Caco-2 (cell line): ENCODE data around the gene RFX5. TPM values are rescaled to one million over a fixed set of nuclear protein-coding genes. Genes with fewer than 3 reads are reported as not detected.

ENCODE experiments used
- BruUV-seq: library from RNA; stranded (reverse); fragments of 400-500 nt; replicated peaks from 2 replicates; lab custom pipeline; 2021; lab: Mats Ljungman, UMichigan
- CTCF ChIA-PET: fragments of 300-600 bp; sonication (Branson Sonifier 250); formaldehyde crosslinking; loops from one replicate; lab custom pipeline; 2022; ENCODE audit warnings: antibody characterized with exemption; lab: Charles Lee
- POLR2A ChIA-PET: fragments of 300-600 bp; sonication (Branson Sonifier 250); formaldehyde crosslinking; loops from one replicate; lab custom pipeline; 2022; ENCODE audit warnings: antibody characterized with exemption; lab: Charles Lee
- DNase-seq, 2 experiments: peaks; one replicate each; pipeline versions ENCODE4 v3.0.0 to v3.0.0-alpha.2; 2020 to 2022
- H3K27me3 ChIP-seq: replicated peaks from 2 replicates; pipeline ENCODE4 v1.6.0; 2011; ENCODE audit warnings: low read length; ENCODE audit not compliant: control insufficient read depth, insufficient read depth
- H3K36me3 ChIP-seq: 2 replicates; pipeline ENCODE4 v1.5.1; 2011; ENCODE audit warnings: low read length; ENCODE audit not compliant: control insufficient read depth, insufficient read depth
- H3K4me1 ChIP-seq: fragments of 250-450 bp; sonication (Bioruptor Pico); 2 replicates; pipeline ENCODE4 v1.5.1; 2020; ENCODE audit warnings: mild to moderate bottlenecking
- H3K4me3 ChIP-seq: 2 replicates; pipeline ENCODE4 v1.5.1; 2011; ENCODE audit warnings: low read depth, mild to moderate bottlenecking, control low read depth, low read length
- H3K9me3 ChIP-seq: fragments of 250-450 bp; sonication (Bioruptor Pico); 2 replicates; pipeline ENCODE4 v1.5.1; 2020; ENCODE audit warnings: mild to moderate bottlenecking, moderate library complexity
- H3K27ac Mint-ChIP-seq: one replicate; pipeline ENCODE4 v1.8.0; 2022; ENCODE audit warnings: mixed read lengths; ENCODE audit not compliant: unreplicated experiment
- H3K27me3 Mint-ChIP-seq: one replicate; pipeline ENCODE4 v1.8.0; 2022; ENCODE audit warnings: mixed read lengths; ENCODE audit not compliant: insufficient read depth, unreplicated experiment
- H3K36me3 Mint-ChIP-seq: one replicate; pipeline ENCODE4 v1.8.0; 2022; ENCODE audit warnings: mild to moderate bottlenecking, mixed read lengths; ENCODE audit not compliant: insufficient read depth, unreplicated experiment
- H3K4me1 Mint-ChIP-seq: one replicate; pipeline ENCODE4 v1.8.0; 2022; ENCODE audit warnings: low read depth, mixed read lengths; ENCODE audit not compliant: unreplicated experiment
- H3K4me3 Mint-ChIP-seq: one replicate; pipeline ENCODE4 v1.8.0; 2022; ENCODE audit warnings: mild to moderate bottlenecking, moderate library complexity, mixed read lengths; ENCODE audit not compliant: unreplicated experiment
- H3K9me3 Mint-ChIP-seq: one replicate; pipeline ENCODE4 v1.8.0; 2022; ENCODE audit warnings: mixed read lengths; ENCODE audit not compliant: unreplicated experiment
- intact Hi-C: fragments of 100-400 bp; cut with micrococcal nuclease; formaldehyde crosslinking; loops from one replicate; pipeline ENCODE4 v1.10.0; 2022; ENCODE audit not compliant: unreplicated experiment
- total RNA-seq: library from RNA; stranded (reverse); gene quantifications from 2 replicates; pipeline ENCODE4 v1.2.3, GENCODE V29; 2022
- TF ChIP-seq, protein P1 (sequence below), 2 experiments: fragments of 200-600 bp in 1 of 2; IDR thresholded peaks; 1 replicate in 1 of 2; 2 replicates in 1 of 2; pipeline versions ENCODE4 v1.5.1 to v1.8.0; 2011 to 2022; ENCODE audit warnings: antibody characterized with exemption in 1 of 2, control low read depth in 1 of 2, inconsistent platforms in 1 of 2, low read depth in 1 of 2, low read length in 1 of 2, mild to moderate bottlenecking in 1 of 2, moderate library complexity in 1 of 2; ENCODE audit not compliant: insufficient read depth in 1 of 2, severe bottlenecking in 1 of 2, unreplicated experiment in 1 of 2

Gene RFX5
- total RNA-seq, 1 experiment from 2014 or later: 23.3 TPM

DNA sequence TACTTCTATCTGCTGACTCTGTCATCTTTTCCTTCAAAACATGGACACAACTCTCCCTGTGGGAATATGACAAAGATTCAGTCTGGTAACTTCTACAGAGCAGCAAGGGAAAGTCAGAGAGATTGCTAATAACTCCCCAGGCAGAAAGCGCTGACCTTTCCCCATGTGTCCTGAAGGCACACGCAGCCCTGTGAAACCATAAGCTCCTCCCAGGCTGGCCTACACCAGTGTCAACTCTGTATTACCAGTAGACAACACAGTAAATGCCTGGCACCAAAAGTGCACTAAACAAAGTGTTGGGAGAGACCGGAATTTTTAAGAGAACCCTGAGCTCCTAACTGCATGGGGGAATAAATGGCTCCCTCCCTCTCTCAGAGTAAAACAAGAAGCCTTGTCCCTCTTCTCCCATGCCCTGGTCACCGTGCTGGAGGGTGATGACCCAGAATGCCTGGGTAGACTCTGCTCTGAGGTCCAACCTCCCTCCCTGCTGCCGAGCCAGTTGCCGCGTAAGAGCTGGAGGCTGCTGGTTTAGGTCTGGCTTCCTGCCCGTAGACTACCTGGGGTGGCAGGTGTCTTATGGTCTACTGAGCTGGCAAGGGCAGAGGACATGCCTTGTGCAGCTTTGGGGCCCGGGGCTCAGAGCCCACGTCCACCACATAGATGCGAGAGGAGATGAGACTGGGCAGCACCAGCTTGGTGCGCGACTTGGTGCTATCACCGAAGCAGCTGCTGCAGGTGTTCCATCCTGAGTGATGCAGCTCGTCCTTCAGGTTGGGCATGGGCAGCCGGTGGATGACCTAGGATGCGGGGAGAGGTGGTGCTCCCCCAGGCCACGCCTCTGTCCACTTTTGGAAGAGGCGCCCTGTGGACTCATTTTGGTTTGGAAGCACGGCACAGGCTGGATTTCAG, 21.6 kb upstream of the RFX5 start:
- CTCF ChIA-PET: no interaction called here
- no peak overlapping the region for H3K4me3 Mint-ChIP-seq
- H3K36me3 Mint-ChIP-seq: peaks cover 10% of the 10 kb centered on the region
- Histone ChIP-seq H3K4me3 (no peak overlapping the region), H3K9me3 (no peaks in the 10 kb centered on the region), H3K36me3 (no peaks in the 10 kb centered on the region; the same call in 1 of the 2 replicates), H3K27me3 (no peaks in the 10 kb centered on the region), H3K4me1 (peaks cover 14% of the 10 kb centered on the region)
- intact Hi-C loops: no loop called here
- no peaks in the 10 kb centered on the region for H3K27me3 Mint-ChIP-seq
- H3K9me3 Mint-ChIP-seq: peaks cover 4% of the 10 kb centered on the region
- peaks cover 13% of the 10 kb centered on the region for H3K4me1 Mint-ChIP-seq
- POLR2A ChIA-PET: no interaction called here
- H3K27ac Mint-ChIP-seq: no peak overlapping the region
- DNase-seq: no peak
- BruUV-seq: no TSS peak
- TF ChIP-seq, protein P1, sequence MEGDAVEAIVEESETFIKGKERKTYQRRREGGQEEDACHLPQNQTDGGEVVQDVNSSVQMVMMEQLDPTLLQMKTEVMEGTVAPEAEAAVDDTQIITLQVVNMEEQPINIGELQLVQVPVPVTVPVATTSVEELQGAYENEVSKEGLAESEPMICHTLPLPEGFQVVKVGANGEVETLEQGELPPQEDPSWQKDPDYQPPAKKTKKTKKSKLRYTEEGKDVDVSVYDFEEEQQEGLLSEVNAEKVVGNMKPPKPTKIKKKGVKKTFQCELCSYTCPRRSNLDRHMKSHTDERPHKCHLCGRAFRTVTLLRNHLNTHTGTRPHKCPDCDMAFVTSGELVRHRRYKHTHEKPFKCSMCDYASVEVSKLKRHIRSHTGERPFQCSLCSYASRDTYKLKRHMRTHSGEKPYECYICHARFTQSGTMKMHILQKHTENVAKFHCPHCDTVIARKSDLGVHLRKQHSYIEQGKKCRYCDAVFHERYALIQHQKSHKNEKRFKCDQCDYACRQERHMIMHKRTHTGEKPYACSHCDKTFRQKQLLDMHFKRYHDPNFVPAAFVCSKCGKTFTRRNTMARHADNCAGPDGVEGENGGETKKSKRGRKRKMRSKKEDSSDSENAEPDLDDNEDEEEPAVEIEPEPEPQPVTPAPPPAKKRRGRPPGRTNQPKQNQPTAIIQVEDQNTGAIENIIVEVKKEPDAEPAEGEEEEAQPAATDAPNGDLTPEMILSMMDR (IDR thresholded peaks at IDR 0.05; ENCODE audit: insufficient read depth in 1 of 2, low read depth in 1 of 2, low read length in 1 of 2, severe bottlenecking in 1 of 2, unreplicated experiment in 1 of 2): no peak

DNA sequence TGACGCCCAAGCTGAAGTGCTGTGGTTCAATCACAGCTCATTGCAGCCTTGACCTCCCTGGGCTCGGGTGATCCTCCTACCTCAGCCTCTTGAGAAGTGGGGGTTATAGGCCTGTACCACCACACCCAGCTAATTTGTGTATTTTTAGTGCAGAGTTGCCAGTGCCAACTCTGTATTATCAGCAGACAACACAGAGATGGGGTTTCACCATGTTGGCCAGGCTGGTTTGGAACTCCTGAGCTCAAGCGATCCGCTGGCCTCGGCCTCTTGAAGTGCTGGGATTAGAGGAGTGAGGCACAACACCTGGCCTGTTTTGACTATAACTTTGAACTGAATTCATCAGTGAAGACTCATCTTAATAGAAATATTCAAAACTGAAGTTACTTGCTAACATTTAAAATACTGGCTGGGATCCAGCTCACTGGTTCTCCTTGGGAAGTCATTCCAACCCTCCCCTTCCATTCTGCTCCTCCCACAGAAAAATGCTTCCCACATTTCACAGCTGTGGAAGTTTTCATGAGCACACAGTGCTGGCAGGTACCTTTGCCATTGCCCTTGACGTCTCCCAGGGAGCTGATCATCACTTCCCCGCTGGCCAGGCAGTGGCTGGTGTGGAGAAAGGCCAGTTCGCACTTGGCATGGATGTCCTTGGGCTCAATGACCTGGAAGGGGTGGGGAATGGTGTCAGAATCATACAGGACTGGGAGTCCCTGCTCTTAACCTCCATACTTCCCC, 20.8 kb upstream of the RFX5 start:
- intact Hi-C loops: no loop called here
- Histone ChIP-seq H3K4me1 (peaks cover 11% of the 10 kb centered on the region), H3K9me3 (peaks cover 8% of the 10 kb centered on the region), H3K36me3 (no peaks in the 10 kb centered on the region; the same call in 1 of the 2 replicates), H3K27me3 (no peaks in the 10 kb centered on the region), H3K4me3 (no peak overlapping the region)
- peaks cover 10% of the 10 kb centered on the region for H3K9me3 Mint-ChIP-seq
- TF ChIP-seq, protein P1 (IDR thresholded peaks at IDR 0.05; ENCODE audit: insufficient read depth in 1 of 2, low read depth in 1 of 2, low read length in 1 of 2, severe bottlenecking in 1 of 2, unreplicated experiment in 1 of 2): no peak
- no TSS peak for BruUV-seq
- peaks cover 18% of the 10 kb centered on the region for H3K36me3 Mint-ChIP-seq
- no peak overlapping the region for H3K27ac Mint-ChIP-seq
- DNase-seq: no peak
- CTCF ChIA-PET: no interaction called here
- POLR2A ChIA-PET: no interaction called here
- no peaks in the 10 kb centered on the region for H3K27me3 Mint-ChIP-seq
- peaks cover 7% of the 10 kb centered on the region for H3K4me1 Mint-ChIP-seq
- H3K4me3 Mint-ChIP-seq: no peak overlapping the region

DNA sequence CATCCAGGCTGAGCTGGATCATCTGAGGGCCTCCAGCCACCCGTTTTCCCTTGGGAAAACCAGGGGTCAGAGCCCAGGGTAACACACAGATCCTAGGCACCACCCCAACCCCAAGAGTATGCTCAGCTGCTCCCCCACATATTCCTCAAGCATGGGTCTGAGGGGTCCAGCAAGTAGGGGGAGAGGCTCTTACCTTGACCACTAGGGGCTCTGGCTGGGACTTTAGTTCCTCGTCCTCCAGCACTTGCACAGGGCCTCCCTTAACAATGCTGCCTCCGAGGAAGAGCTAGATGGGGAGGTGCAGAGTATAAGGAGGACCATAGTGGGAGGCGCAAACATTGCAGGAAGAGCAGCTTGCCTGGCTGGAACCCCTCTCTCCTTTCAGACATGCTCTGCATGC, 17.9 kb upstream of the RFX5 start:
- Mint-ChIP-seq H3K27ac (no peak overlapping the region), H3K36me3 (peaks cover 18% of the 10 kb centered on the region), H3K4me1 (no peaks in the 10 kb centered on the region), H3K27me3 (no peaks in the 10 kb centered on the region), H3K9me3 (peaks cover 21% of the 10 kb centered on the region), H3K4me3 (no peak overlapping the region)
- Histone ChIP-seq H3K36me3 (no peaks in the 10 kb centered on the region; the same call in 1 of the 2 replicates), H3K4me1 (no peaks in the 10 kb centered on the region), H3K27me3 (no peaks in the 10 kb centered on the region), H3K4me3 (no peak overlapping the region), H3K9me3 (peaks cover 19% of the 10 kb centered on the region)
- ChIA-PET POLR2A (interaction anchor here (0.5 kb wide), 1 partner anchor 200 kb away, joined by 4 read pairs; the partner anchor contains the start of gene LYSMD1), CTCF (no interaction called here)
- intact Hi-C loops: no loop called here
- DNase-seq: no peak
- BruUV-seq: no TSS peak
- TF ChIP-seq, protein P1 (IDR thresholded peaks at IDR 0.05; ENCODE audit: insufficient read depth in 1 of 2, low read depth in 1 of 2, low read length in 1 of 2, severe bottlenecking in 1 of 2, unreplicated experiment in 1 of 2): no peak
